Measurements from ENCODE around the gene MOV10L1.
"Not testable (repeated sequence)": the region's sequence is repeated elsewhere in the genome, so short reads cannot be mapped to it uniquely, and the experiment has no call there.

MOV10L1 gene

GRCh38 chr22:50145721-50146438, 56.1 kb downstream of the MOV10L1 start:
- DNase-seq, result no peak
- Histone ChIP-seq H3K9me3 (no peaks in the 10 kb centered on the region), H3K27me3 (no peaks in the 10 kb centered on the region), H3K4me3 (ENCODE audit: low read depth, low read length) (no peak overlapping the region), H3K36me3 (no peaks in the 10 kb centered on the region), H3K4me1 (no peaks in the 10 kb centered on the region)
- TF ChIP-seq, protein P1, sequence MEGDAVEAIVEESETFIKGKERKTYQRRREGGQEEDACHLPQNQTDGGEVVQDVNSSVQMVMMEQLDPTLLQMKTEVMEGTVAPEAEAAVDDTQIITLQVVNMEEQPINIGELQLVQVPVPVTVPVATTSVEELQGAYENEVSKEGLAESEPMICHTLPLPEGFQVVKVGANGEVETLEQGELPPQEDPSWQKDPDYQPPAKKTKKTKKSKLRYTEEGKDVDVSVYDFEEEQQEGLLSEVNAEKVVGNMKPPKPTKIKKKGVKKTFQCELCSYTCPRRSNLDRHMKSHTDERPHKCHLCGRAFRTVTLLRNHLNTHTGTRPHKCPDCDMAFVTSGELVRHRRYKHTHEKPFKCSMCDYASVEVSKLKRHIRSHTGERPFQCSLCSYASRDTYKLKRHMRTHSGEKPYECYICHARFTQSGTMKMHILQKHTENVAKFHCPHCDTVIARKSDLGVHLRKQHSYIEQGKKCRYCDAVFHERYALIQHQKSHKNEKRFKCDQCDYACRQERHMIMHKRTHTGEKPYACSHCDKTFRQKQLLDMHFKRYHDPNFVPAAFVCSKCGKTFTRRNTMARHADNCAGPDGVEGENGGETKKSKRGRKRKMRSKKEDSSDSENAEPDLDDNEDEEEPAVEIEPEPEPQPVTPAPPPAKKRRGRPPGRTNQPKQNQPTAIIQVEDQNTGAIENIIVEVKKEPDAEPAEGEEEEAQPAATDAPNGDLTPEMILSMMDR (IDR thresholded peaks at IDR 0.05; ENCODE audit: low read depth, low read length), result no peak

- TF ChIP-seq, protein P1 (IDR thresholded peaks at IDR 0.05; ENCODE audit: low read depth, low read length), result peak; percentile 99
- Histone ChIP-seq H3K4me3 (ENCODE audit: low read depth, low read length) (peak overlapping the region; percentile 37), H3K36me3 (no peaks in the 10 kb centered on the region), H3K4me1 (no peaks in the 10 kb centered on the region), H3K27me3 (no peaks in the 10 kb centered on the region), H3K9me3 (no peaks in the 10 kb centered on the region)
- peak; percentile 81 for DNase-seq
Measured at GRCh38 chr22:50146439-50147238, 56.8 kb downstream of the MOV10L1 start.

- H3K4me3 ChIP-seq (ENCODE audit: low read depth, low read length); H3K4me1 ChIP-seq; DNase-seq: not testable (repeated sequence)
Measured at GRCh38 chr22:50147258-50148165, 57.7 kb downstream of the MOV10L1 start.

DNA sequence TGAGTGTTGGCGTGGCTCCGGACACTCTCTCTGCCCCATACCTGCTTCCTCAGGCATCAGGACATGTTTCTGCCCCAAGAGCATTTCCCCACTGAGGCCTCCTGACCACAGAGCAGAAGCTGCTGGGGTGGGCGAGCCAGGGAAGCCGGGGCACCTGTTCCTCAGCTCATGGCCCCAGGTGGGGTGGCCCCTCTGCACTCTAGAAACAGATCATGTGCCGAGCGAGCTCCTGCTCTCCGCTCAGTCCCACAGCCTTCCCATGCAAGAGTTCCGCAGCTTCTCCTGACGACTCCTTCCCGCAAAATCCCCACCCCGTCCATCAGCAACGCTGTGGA, 58.3 kb downstream of the MOV10L1 start:
- Histone ChIP-seq H3K4me3 (ENCODE audit: low read depth, low read length) (no peak overlapping the region), H3K36me3 (no peaks in the 10 kb centered on the region), H3K27me3 (no peaks in the 10 kb centered on the region), H3K4me1 (no peaks in the 10 kb centered on the region), H3K9me3 (no peaks in the 10 kb centered on the region)
- TF ChIP-seq, protein P1 (IDR thresholded peaks at IDR 0.05; ENCODE audit: low read depth, low read length), result no peak
- no peak for DNase-seq

More at GRCh38 chr22:50147258-50148165, 57.7 kb downstream of the MOV10L1 start:
- H3K27me3 ChIP-seq, H3K36me3 ChIP-seq, H3K9me3 ChIP-seq: not testable (repeated sequence)

- Histone ChIP-seq H3K4me3 (ENCODE audit: low read depth, low read length) (no peak overlapping the region), H3K4me1 (no peaks in the 10 kb centered on the region), H3K36me3 (no peaks in the 10 kb centered on the region), H3K9me3 (no peaks in the 10 kb centered on the region), H3K27me3 (no peaks in the 10 kb centered on the region)
- TF ChIP-seq, protein P1 (IDR thresholded peaks at IDR 0.05; ENCODE audit: low read depth, low read length), result peak; percentile 96
- DNase-seq, result peak; percentile 75
Measured at GRCh38 chr22:50148991-50149721, 59.4 kb downstream of the MOV10L1 start.
